Hepatocyte (in vitro differentiated cells): ENCODE results near the gene CYP4A11.

Experiments
- EZH2 ChIP-seq: fragments of 200-600 bp; sonication (generic); IDR thresholded peaks from 2 replicates; pipeline ENCODE4 v1.6.1; 2016; ENCODE audit warnings: antibody characterized with exemption, mild to moderate bottlenecking, borderline replicate concordance
- TF ChIP-seq, protein P1 (sequence below): fragments of 200-600 bp; sonication (generic); IDR thresholded peaks from 2 replicates; pipeline ENCODE4 v1.5.1; 2016; ENCODE audit warnings: antibody characterized with exemption, mild to moderate bottlenecking; ENCODE audit not compliant: poor library complexity

GRCh38 chr1:46948629-46949416 is 7.5 kb upstream of the CYP4A11 start:
- TF ChIP-seq, protein P1, sequence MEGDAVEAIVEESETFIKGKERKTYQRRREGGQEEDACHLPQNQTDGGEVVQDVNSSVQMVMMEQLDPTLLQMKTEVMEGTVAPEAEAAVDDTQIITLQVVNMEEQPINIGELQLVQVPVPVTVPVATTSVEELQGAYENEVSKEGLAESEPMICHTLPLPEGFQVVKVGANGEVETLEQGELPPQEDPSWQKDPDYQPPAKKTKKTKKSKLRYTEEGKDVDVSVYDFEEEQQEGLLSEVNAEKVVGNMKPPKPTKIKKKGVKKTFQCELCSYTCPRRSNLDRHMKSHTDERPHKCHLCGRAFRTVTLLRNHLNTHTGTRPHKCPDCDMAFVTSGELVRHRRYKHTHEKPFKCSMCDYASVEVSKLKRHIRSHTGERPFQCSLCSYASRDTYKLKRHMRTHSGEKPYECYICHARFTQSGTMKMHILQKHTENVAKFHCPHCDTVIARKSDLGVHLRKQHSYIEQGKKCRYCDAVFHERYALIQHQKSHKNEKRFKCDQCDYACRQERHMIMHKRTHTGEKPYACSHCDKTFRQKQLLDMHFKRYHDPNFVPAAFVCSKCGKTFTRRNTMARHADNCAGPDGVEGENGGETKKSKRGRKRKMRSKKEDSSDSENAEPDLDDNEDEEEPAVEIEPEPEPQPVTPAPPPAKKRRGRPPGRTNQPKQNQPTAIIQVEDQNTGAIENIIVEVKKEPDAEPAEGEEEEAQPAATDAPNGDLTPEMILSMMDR, result no peak
- TF ChIP-seq EZH2, result no peak
